Osteocyte (in vitro differentiated cells): Measurements from ENCODE around the gene NFIA. TPM values are rescaled to one million over a fixed set of nuclear protein-coding genes. Genes with fewer than 3 reads are reported as not detected.

ENCODE experiments used
- DNase-seq: peaks from one replicate; pipeline ENCODE4 v3.0.0; 2021; ENCODE audit warnings: mixed read lengths; ENCODE audit not compliant: unreplicated experiment; ENCODE audit errors: extremely low spot score
- H3K27ac Mint-ChIP-seq: one replicate; pipeline ENCODE4 v1.8.0; 2021; ENCODE audit warnings: mild to moderate bottlenecking, mixed read lengths; ENCODE audit not compliant: unreplicated experiment
- H3K27me3 Mint-ChIP-seq: one replicate; pipeline ENCODE4 v1.8.0; 2021; ENCODE audit warnings: mixed read lengths; ENCODE audit not compliant: unreplicated experiment
- H3K36me3 Mint-ChIP-seq: one replicate; pipeline ENCODE4 v1.8.0; 2021; ENCODE audit warnings: mixed read lengths; ENCODE audit not compliant: unreplicated experiment
- H3K4me1 Mint-ChIP-seq: one replicate; pipeline ENCODE4 v1.8.0; 2021; ENCODE audit warnings: mixed read lengths; ENCODE audit not compliant: unreplicated experiment
- H3K4me3 Mint-ChIP-seq: one replicate; pipeline ENCODE4 v1.8.0; 2021; ENCODE audit warnings: mild to moderate bottlenecking, moderate library complexity, mixed read lengths; ENCODE audit not compliant: unreplicated experiment
- H3K9me3 Mint-ChIP-seq: one replicate; pipeline ENCODE4 v1.8.0; 2021; ENCODE audit warnings: mixed read lengths; ENCODE audit not compliant: unreplicated experiment
- CTCF ChIP-seq: fragments of 200-600 bp; sonication (generic); IDR thresholded peaks from 2 replicates; pipeline ENCODE4 v1.5.0; 2021; ENCODE audit warnings: antibody characterized with exemption, mild to moderate bottlenecking, moderate library complexity
- total RNA-seq: library from RNA; stranded (reverse); gene quantifications from 2 replicates; pipeline ENCODE4 v1.2.1, GENCODE V29; 2021

The NFIA gene
- total RNA-seq, 1 donor from 2014 or later: 46.7 TPM

GRCh38 chr1:61392409-61393242, 310.3 kb downstream of the NFIA start:
- peaks cover 32% of the 10 kb centered on the region for H3K36me3 Mint-ChIP-seq
- H3K4me1 Mint-ChIP-seq: peaks cover 16% of the 10 kb centered on the region
- no peak overlapping the region for H3K4me3 Mint-ChIP-seq
- DNase-seq: no peak
- no peak for TF ChIP-seq CTCF
- H3K27me3 Mint-ChIP-seq: no peaks in the 10 kb centered on the region
- H3K27ac Mint-ChIP-seq: no peak overlapping the region
- peaks cover 6% of the 10 kb centered on the region for H3K9me3 Mint-ChIP-seq

GRCh38 chr1:61393575-61393974, 311.2 kb downstream of the NFIA start:
- no peak overlapping the region for H3K4me3 Mint-ChIP-seq
- no peak for TF ChIP-seq CTCF
- H3K9me3 Mint-ChIP-seq: peaks cover 2% of the 10 kb centered on the region
- H3K27me3 Mint-ChIP-seq: no peaks in the 10 kb centered on the region
- H3K4me1 Mint-ChIP-seq: peaks cover 7% of the 10 kb centered on the region
- DNase-seq: no peak
- H3K36me3 Mint-ChIP-seq: peaks cover 27% of the 10 kb centered on the region
- H3K27ac Mint-ChIP-seq: no peak overlapping the region

- Mint-ChIP-seq H3K4me1 (peaks cover 7% of the 10 kb centered on the region), H3K4me3 (no peak overlapping the region), H3K36me3 (peaks cover 14% of the 10 kb centered on the region), H3K27ac (no peak overlapping the region), H3K27me3 (no peaks in the 10 kb centered on the region), H3K9me3 (no peaks in the 10 kb centered on the region)
- DNase-seq: no peak
- TF ChIP-seq CTCF: no peak
Measured at GRCh38 chr1:61395146-61395800, 312.9 kb downstream of the NFIA start.

- Mint-ChIP-seq H3K27ac (no peak overlapping the region), H3K36me3 (peaks cover 16% of the 10 kb centered on the region), H3K9me3 (no peaks in the 10 kb centered on the region), H3K27me3 (no peaks in the 10 kb centered on the region), H3K4me3 (no peak overlapping the region), H3K4me1 (peaks cover 10% of the 10 kb centered on the region)
- no peak for TF ChIP-seq CTCF
- no peak for DNase-seq
Measured at GRCh38 chr1:61397495-61397894, 315.1 kb downstream of the NFIA start.

- Mint-ChIP-seq H3K27ac (no peak overlapping the region), H3K27me3 (no peaks in the 10 kb centered on the region), H3K4me1 (peaks cover 14% of the 10 kb centered on the region), H3K4me3 (no peak overlapping the region), H3K36me3 (peaks cover 13% of the 10 kb centered on the region), H3K9me3 (no peaks in the 10 kb centered on the region)
- no peak for DNase-seq
- no peak for TF ChIP-seq CTCF
Measured at GRCh38 chr1:61397935-61398334, 315.6 kb downstream of the NFIA start.
